Breast epithelium (tissue), 3 donors: Measurements from ENCODE around the gene ETNPPL.

Experiments
- POLR2AphosphoS5 ChIP-seq, 3 donors: sonication (generic); formaldehyde crosslinking; IDR thresholded peaks; one replicate each; pipeline ENCODE4 v1.6.1; 2017; ENCODE audit warnings: antibody characterized with exemption in 3 of 3
- TF ChIP-seq, protein P1 (sequence below), 3 donors: fragments of 450-650 bp; IDR thresholded peaks; one replicate each; pipeline ENCODE4 v1.5.1; 2016 to 2017; ENCODE audit warnings: antibody characterized with exemption in 3 of 3, mild to moderate bottlenecking in 3 of 3, moderate library complexity in 3 of 3

DNA sequence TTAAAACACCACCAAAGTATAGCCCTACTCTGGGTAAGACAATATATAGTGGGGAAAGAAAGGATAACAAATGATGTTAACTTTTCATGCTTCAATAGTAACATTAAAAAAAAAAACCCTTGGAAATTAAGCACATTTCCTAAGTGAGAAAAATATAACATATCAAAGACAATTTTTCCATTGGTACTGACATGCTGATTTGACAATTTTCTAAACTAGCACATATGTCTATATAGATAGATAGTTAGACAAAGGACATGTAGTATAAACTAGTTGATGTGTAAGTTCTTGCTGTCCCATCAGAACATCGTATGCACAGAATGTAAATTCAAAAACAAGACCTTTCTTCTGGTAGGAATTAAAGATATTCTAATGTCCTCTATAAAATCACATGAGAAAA is 47.2 kb upstream of the ETNPPL start:
- TF ChIP-seq, protein P1, sequence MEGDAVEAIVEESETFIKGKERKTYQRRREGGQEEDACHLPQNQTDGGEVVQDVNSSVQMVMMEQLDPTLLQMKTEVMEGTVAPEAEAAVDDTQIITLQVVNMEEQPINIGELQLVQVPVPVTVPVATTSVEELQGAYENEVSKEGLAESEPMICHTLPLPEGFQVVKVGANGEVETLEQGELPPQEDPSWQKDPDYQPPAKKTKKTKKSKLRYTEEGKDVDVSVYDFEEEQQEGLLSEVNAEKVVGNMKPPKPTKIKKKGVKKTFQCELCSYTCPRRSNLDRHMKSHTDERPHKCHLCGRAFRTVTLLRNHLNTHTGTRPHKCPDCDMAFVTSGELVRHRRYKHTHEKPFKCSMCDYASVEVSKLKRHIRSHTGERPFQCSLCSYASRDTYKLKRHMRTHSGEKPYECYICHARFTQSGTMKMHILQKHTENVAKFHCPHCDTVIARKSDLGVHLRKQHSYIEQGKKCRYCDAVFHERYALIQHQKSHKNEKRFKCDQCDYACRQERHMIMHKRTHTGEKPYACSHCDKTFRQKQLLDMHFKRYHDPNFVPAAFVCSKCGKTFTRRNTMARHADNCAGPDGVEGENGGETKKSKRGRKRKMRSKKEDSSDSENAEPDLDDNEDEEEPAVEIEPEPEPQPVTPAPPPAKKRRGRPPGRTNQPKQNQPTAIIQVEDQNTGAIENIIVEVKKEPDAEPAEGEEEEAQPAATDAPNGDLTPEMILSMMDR (IDR thresholded peaks at IDR 0.05), result no peak
- no peak for TF ChIP-seq POLR2AphosphoS5 (IDR thresholded peaks at IDR 0.05)
